NT2/D1 (cell line): ENCODE data around the gene IGSF9B.

ENCODE experiments used
- SUZ12 ChIP-seq: IDR thresholded peaks from 2 replicates; pipeline ENCODE4 v1.6.1; 2011; ENCODE audit not compliant: insufficient read length, insufficient read depth; ENCODE audit errors: extremely low read depth
- YY1 ChIP-seq: IDR thresholded peaks from 2 replicates; pipeline ENCODE4 v1.6.1; 2011; ENCODE audit not compliant: insufficient read length, insufficient read depth
- ZNF274 ChIP-seq: IDR thresholded peaks from 2 replicates; pipeline ENCODE4 v1.6.1; 2011; ENCODE audit warnings: mild to moderate bottlenecking, low read depth, low read length

DNA sequence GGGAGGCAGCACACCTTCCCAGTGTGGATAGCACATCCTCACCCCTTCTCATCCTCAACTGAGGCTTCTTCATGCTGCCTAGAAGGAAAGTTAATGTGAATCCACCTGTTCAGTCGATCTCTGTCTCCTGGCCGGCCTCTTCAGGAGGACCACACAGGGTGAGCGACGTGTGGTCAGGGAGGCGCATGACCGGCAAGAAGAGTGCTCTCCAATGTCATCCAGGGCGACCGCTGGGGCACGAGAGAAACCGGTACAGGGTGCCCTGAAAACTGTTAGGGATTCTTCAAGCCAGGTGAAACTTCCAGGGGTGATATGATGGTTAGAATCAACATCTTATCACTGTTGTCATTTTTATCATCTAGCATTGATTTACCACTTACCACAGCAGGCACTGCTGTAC lies 43.0 kb downstream of the IGSF9B start:
- TF ChIP-seq YY1 (no peak), ZNF274 (no peak), SUZ12 (no peak)
